HFFc6 (cell line): ENCODE measurements around the gene SH2B2. TPM values are rescaled to one million over a fixed set of nuclear protein-coding genes. Genes with fewer than 3 reads are reported as not detected.

Source experiments
- DNase-seq: peaks from one replicate; pipeline ENCODE4 v3.0.0-alpha.2; 2018
- H3K27ac Mint-ChIP-seq: 2 replicates; pipeline ENCODE4 v1.8.0; 2020; ENCODE audit warnings: mild to moderate bottlenecking, mixed read lengths
- H3K27me3 Mint-ChIP-seq: 2 replicates; pipeline ENCODE4 v1.8.0; 2021; ENCODE audit warnings: mild to moderate bottlenecking, moderate library complexity, mixed read lengths; ENCODE audit not compliant: insufficient read depth
- H3K36me3 Mint-ChIP-seq: 2 replicates; pipeline ENCODE4 v1.8.0; 2021; ENCODE audit warnings: low read depth, mixed read lengths
- H3K4me1 Mint-ChIP-seq: 2 replicates; pipeline ENCODE4 v1.8.0; 2020; ENCODE audit warnings: low read depth, mixed read lengths
- H3K4me3 Mint-ChIP-seq: 2 replicates; pipeline ENCODE4 v1.8.0; 2020; ENCODE audit warnings: mild to moderate bottlenecking, moderate library complexity, mixed read lengths
- H3K9me3 Mint-ChIP-seq: 2 replicates; pipeline ENCODE4 v1.8.0; 2020; ENCODE audit warnings: mild to moderate bottlenecking, mixed read lengths
- CTCF ChIP-seq: fragments of 200-600 bp; sonication (generic); IDR thresholded peaks from 2 replicates; pipeline ENCODE4 v1.5.0; 2021; ENCODE audit warnings: antibody characterized with exemption, mild to moderate bottlenecking
- total RNA-seq, 6 experiments: library from RNA; stranded (reverse); fragmentation: NEBNext Ultra II Directional; extraction: Animal tissue kit (Norgen Biotek cat#: 25700); gene quantifications; 2 replicates in 1 of 6; 3 replicates in 5 of 6; pipeline ENCODE4 v1.2.3, GENCODE V29; 2021

The SH2B2 gene
- total RNA-seq, 6 experiments from 2014 or later: 1.2 to 3.2 (median 1.6) TPM

GRCh38 chr7:102258749-102259107 is 27.9 kb upstream of the SH2B2 start:
- Mint-ChIP-seq H3K36me3 (no peaks in the 10 kb centered on the region), H3K27me3 (peaks cover 4% of the 10 kb centered on the region), H3K27ac (no peak overlapping the region), H3K4me1 (no peaks in the 10 kb centered on the region; the same call in 1 of the 2 replicates), H3K4me3 (no peak overlapping the region), H3K9me3 (no peaks in the 10 kb centered on the region)
- no peak for TF ChIP-seq CTCF
- no peak for DNase-seq

GRCh38 chr7:102260856-102261255 is 25.8 kb upstream of the SH2B2 start:
- H3K9me3 Mint-ChIP-seq: no peaks in the 10 kb centered on the region
- H3K4me1 Mint-ChIP-seq: peaks cover 7% of the 10 kb centered on the region; the same call in 1 of the 2 replicates
- H3K27ac Mint-ChIP-seq: no peak overlapping the region
- peaks cover 8% of the 10 kb centered on the region for H3K27me3 Mint-ChIP-seq
- DNase-seq: peak; percentile 41
- no peak for TF ChIP-seq CTCF
- H3K36me3 Mint-ChIP-seq: no peaks in the 10 kb centered on the region
- no peak overlapping the region for H3K4me3 Mint-ChIP-seq

GRCh38 chr7:102261451-102261850 is 25.2 kb upstream of the SH2B2 start:
- Mint-ChIP-seq H3K4me1 (peaks cover 7% of the 10 kb centered on the region; the same call in 1 of the 2 replicates), H3K4me3 (no peak overlapping the region), H3K27ac (no peak overlapping the region), H3K9me3 (no peaks in the 10 kb centered on the region), H3K36me3 (no peaks in the 10 kb centered on the region), H3K27me3 (peaks cover 10% of the 10 kb centered on the region)
- no peak for DNase-seq
- no peak for TF ChIP-seq CTCF

- TF ChIP-seq CTCF: no peak
These were observed 24.1 kb upstream of the SH2B2 start for GRCh38 chr7:102262546-102262945.

GRCh38 chr7:102264367-102264891 is 22.2 kb upstream of the SH2B2 start:
- H3K36me3 Mint-ChIP-seq: no peaks in the 10 kb centered on the region
- no peak overlapping the region for H3K4me3 Mint-ChIP-seq
- H3K27ac Mint-ChIP-seq: no peak overlapping the region
- no peak for TF ChIP-seq CTCF
- H3K27me3 Mint-ChIP-seq: peaks cover 8% of the 10 kb centered on the region
- H3K4me1 Mint-ChIP-seq: peaks cover 7% of the 10 kb centered on the region; the same call in 1 of the 2 replicates
- no peaks in the 10 kb centered on the region for H3K9me3 Mint-ChIP-seq
- no peak for DNase-seq

More at GRCh38 chr7:102262546-102262945, 24.1 kb upstream of the SH2B2 start:
- Mint-ChIP-seq H3K9me3 (no peaks in the 10 kb centered on the region), H3K27ac (no peak overlapping the region), H3K4me1 (peaks cover 7% of the 10 kb centered on the region; the same call in 1 of the 2 replicates), H3K4me3 (no peak overlapping the region), H3K27me3 (peaks cover 12% of the 10 kb centered on the region), H3K36me3 (no peaks in the 10 kb centered on the region)
- DNase-seq: no peak
